ENCODE measurements around the gene IL1RAP.
"Not testable (repeated sequence)": the region's sequence is repeated elsewhere in the genome, so short reads cannot be mapped to it uniquely, and the experiment has no call there.

Gene IL1RAP

GRCh38 chr3:190673148-190673547 is 159.3 kb downstream of the IL1RAP start:
- DNase-seq (ENCODE audit: low spot score), result no peak

- no peak for DNase-seq (ENCODE audit: low spot score)
These were observed 162.6 kb downstream of the IL1RAP start for GRCh38 chr3:190676481-190676880.

- no peak for DNase-seq (ENCODE audit: low spot score)
These were observed 163.1 kb downstream of the IL1RAP start for GRCh38 chr3:190677001-190677400.

- DNase-seq (ENCODE audit: low spot score), result not testable (repeated sequence)
These were observed 164.0 kb downstream of the IL1RAP start for GRCh38 chr3:190677868-190678267.

GRCh38 chr3:190680691-190681090 is 166.8 kb downstream of the IL1RAP start:
- DNase-seq (ENCODE audit: low spot score), result no peak

- no peak for DNase-seq (ENCODE audit: low spot score)
These were observed 170.9 kb downstream of the IL1RAP start for GRCh38 chr3:190684776-190685175.

GRCh38 chr3:190686011-190686410 is 172.1 kb downstream of the IL1RAP start:
- DNase-seq (ENCODE audit: low spot score), result no peak

GRCh38 chr3:190690246-190690645 is 176.4 kb downstream of the IL1RAP start:
- no peak for DNase-seq (ENCODE audit: low spot score)

GRCh38 chr3:190692256-190692655 is 178.4 kb downstream of the IL1RAP start:
- no peak for DNase-seq (ENCODE audit: low spot score)

- DNase-seq (ENCODE audit: low spot score), result no peak
These were observed 180.6 kb downstream of the IL1RAP start for GRCh38 chr3:190694335-190695001.

GRCh38 chr3:190695225-190695624 is 181.3 kb downstream of the IL1RAP start:
- no peak for DNase-seq (ENCODE audit: low spot score)

- no peak for DNase-seq (ENCODE audit: low spot score)
These were observed 182.1 kb downstream of the IL1RAP start for GRCh38 chr3:190695994-190696393.

- DNase-seq (ENCODE audit: low spot score), result peak; percentile 21
These were observed 183.1 kb downstream of the IL1RAP start for GRCh38 chr3:190696777-190697501.

- DNase-seq (ENCODE audit: low spot score), result no peak
These were observed 183.6 kb downstream of the IL1RAP start for GRCh38 chr3:190697502-190697830.

- peak; percentile 2 for DNase-seq (ENCODE audit: low spot score)
These were observed 184.0 kb downstream of the IL1RAP start for GRCh38 chr3:190697901-190698300.

GRCh38 chr3:190699776-190700175 is 185.9 kb downstream of the IL1RAP start:
- no peak for DNase-seq (ENCODE audit: low spot score)

GRCh38 chr3:190701096-190701532 is 187.2 kb downstream of the IL1RAP start:
- peak; percentile 32 for DNase-seq (ENCODE audit: low spot score)

- DNase-seq (ENCODE audit: low spot score), result no peak
These were observed 192.7 kb downstream of the IL1RAP start for GRCh38 chr3:190706582-190706981.

Measured in kidney capillary endothelial cell (primary cell).